Mammary epithelial cell (primary cell): Measurements from ENCODE around the gene MDGA2.

Experiments used
- CTCF ChIP-seq, 2 donors: IDR thresholded peaks in 1 of 2; conservative IDR thresholded peaks in 1 of 2; 2 replicates each; pipeline ENCODE4 v1.5.1; 2011 to 2012; ENCODE audit warnings: inconsistent platforms in 2 of 2, low read length in 2 of 2, mild to moderate bottlenecking in 2 of 2, control low read depth in 1 of 2, low read depth in 1 of 2; ENCODE audit not compliant: insufficient read depth in 1 of 2; ENCODE audit errors: extremely low read depth in 1 of 2
- EZH2 ChIP-seq: IDR thresholded peaks from 2 replicates; pipeline ENCODE4 v1.6.1; 2012; ENCODE audit warnings: low read length, inconsistent platforms, borderline replicate concordance

- TF ChIP-seq EZH2 (no peak), CTCF (conservative IDR thresholded peaks at IDR 0.05 in 1 of 2, IDR thresholded peaks at IDR 0.05 in 1 of 2; ENCODE audit: extremely low read depth in 1 of 2, insufficient read depth in 1 of 2, low read depth in 1 of 2, low read length in 2 of 2) (no peak)
Measured at GRCh38 chr14:47660158-47660557, 15.2 kb downstream of the MDGA2 start.
